H1 (cell line): ENCODE measurements around the gene LILRB2. TPM values are rescaled to one million over a fixed set of nuclear protein-coding genes. Genes with fewer than 3 reads are reported as not detected.

ENCODE experiments used
- ATF2 ChIP-seq: IDR thresholded peaks from 2 replicates; pipeline ENCODE4 v1.6.1; 2012; ENCODE audit warnings: low read length, inconsistent platforms
- CEBPB ChIP-seq: IDR thresholded peaks from 2 replicates; pipeline ENCODE4 v1.6.1; 2012; ENCODE audit warnings: low read depth, low read length
- GABPA ChIP-seq: IDR thresholded peaks from 2 replicates; pipeline ENCODE4 v1.6.1; 2011; ENCODE audit warnings: mild to moderate bottlenecking, low read length, moderate library complexity, borderline replicate concordance; ENCODE audit not compliant: insufficient read depth
- KDM5A ChIP-seq: fragments of 200-600 bp; IDR thresholded peaks from 2 replicates; pipeline ENCODE4 v1.7.1; 2012; ENCODE audit warnings: mild to moderate bottlenecking, low read length, inconsistent platforms, mixed read lengths
- polyA plus RNA-seq, 7 experiments: library from polyadenylated mRNA; depleted of rRNA in 3 of 7; stranded (reverse) in 5 of 7; unstranded in 2 of 7; fragments of >200 nt in 5 of 7; fragments of 200-250 nt in 2 of 7; gene quantifications; 1 replicate in 5 of 7; 2 replicates in 1 of 7; 4 replicates in 1 of 7; pipeline versions ENCODE4 v1.2.1 to v1.2.3, GENCODE V29; 2011 to 2013; ENCODE audit warnings: missing spikeins in 2 of 7, mixed read lengths in 2 of 7
- total RNA-seq: library from RNA; stranded (reverse); fragmentation: NEBNext Ultra II Directional; extraction: Animal tissue kit (Norgen Biotek cat#: 25700); gene quantifications from 2 replicates; pipeline ENCODE4 v1.2.1, GENCODE V29; 2021

LILRB2 gene
- total and polyA plus RNA-seq, 2 of the 8 experiments (the other 6 are each of a cell fraction or from before 2014, with no cell fraction given): not detected

- no peak for TF ChIP-seq ATF2
- no peak for TF ChIP-seq CEBPB
- TF ChIP-seq GABPA: no peak
- TF ChIP-seq KDM5A: no peak
These were observed 47.0 kb downstream of the LILRB2 start (continued) for GRCh38 chr19:54233941-54234340.
